B cell (primary cell): ENCODE data around the gene RASSF1. TPM values are rescaled to one million over a fixed set of nuclear protein-coding genes. Genes with fewer than 3 reads are reported as not detected.

Experiments
- ATAC-seq: fragments of 200-7000 bp; cut with Tn5 transposase; one replicate; pipeline ENCODE4 v1.10.0; 2021; ENCODE audit warnings: low read depth, mild to moderate bottlenecking, moderate number of reproducible peaks, moderate library complexity
- CTCF ChIA-PET: fragments of 350-600 bp; sonication (Branson Sonifier 250); formaldehyde crosslinking; loops from one replicate; lab custom pipeline; 2021; ENCODE audit warnings: antibody characterized with exemption, inconsistent platforms; lab: Charles Lee
- POLR2A ChIA-PET: fragments of 350-600 bp; sonication (Branson Sonifier 250); formaldehyde crosslinking; loops from one replicate; lab custom pipeline; 2021; ENCODE audit warnings: antibody characterized with exemption; lab: Charles Lee
- DNase-seq: peaks from one replicate; pipeline ENCODE4 v3.0.0; 2013
- H2AFZ ChIP-seq: 2 replicates; pipeline ENCODE4 v1.6.1; 2012; ENCODE audit warnings: mild to moderate bottlenecking, low read depth, low read length; ENCODE audit not compliant: insufficient read depth, poor library complexity, severe bottlenecking
- H3K27ac ChIP-seq, 2 donors: 1 replicate in 1 of 2; 2 replicates in 1 of 2; pipeline ENCODE4 v1.5.1; 2012 to 2013; ENCODE audit warnings: low read length in 2 of 2, mild to moderate bottlenecking in 2 of 2, moderate library complexity in 1 of 2
- H3K27me3 ChIP-seq, 4 experiments: fragments of 200-600 bp in 1 of 4; sonication (generic) in 1 of 4; replicated peaks in 1 of 4; 1 replicate in 2 of 4; 2 replicates in 2 of 4; pipeline versions ENCODE4 v1.6.1 to v1.7.0; 2013 to 2016; ENCODE audit warnings: low read length in 3 of 4, mild to moderate bottlenecking in 2 of 4, mixed read lengths in 1 of 4, moderate library complexity in 1 of 4; ENCODE audit not compliant: insufficient read depth in 4 of 4, control insufficient read depth in 3 of 4; ENCODE audit errors: control extremely low read depth in 1 of 4
- H3K36me3 ChIP-seq, 2 experiments: replicated peaks in 1 of 2; 1 replicate in 1 of 2; 2 replicates in 1 of 2; pipeline versions ENCODE4 v1.6.1 to v1.7.1; 2013; ENCODE audit warnings: low read length in 1 of 2; ENCODE audit not compliant: insufficient read depth in 2 of 2, control insufficient read depth in 1 of 2; ENCODE audit errors: control extremely low read depth in 1 of 2, extremely low read depth in 1 of 2
- H3K4me1 ChIP-seq, 2 donors: fragments of 200-600 bp in 1 of 2; sonication (generic) in 1 of 2; 1 replicate in 1 of 2; 2 replicates in 1 of 2; pipeline versions ENCODE4 v1.5.1 to v1.6.1; 2013 to 2017; ENCODE audit warnings: low read length in 2 of 2; ENCODE audit not compliant: control insufficient read depth in 2 of 2, insufficient read depth in 2 of 2
- H3K4me2 ChIP-seq: replicated peaks from 2 replicates; pipeline ENCODE3; 2012; ENCODE audit warnings: mild to moderate bottlenecking, low read depth, low read length; ENCODE audit not compliant: poor library complexity, severe bottlenecking
- H3K4me3 ChIP-seq, 5 experiments: fragments of 200-600 bp in 1 of 5; sonication (generic) in 1 of 5; 1 replicate in 3 of 5; 2 replicates in 2 of 5; pipeline versions ENCODE4 v1.5.1 to v1.7.0; 2011 to 2016; ENCODE audit warnings: low read length in 4 of 5, mild to moderate bottlenecking in 4 of 5, low read depth in 2 of 5, control low read depth in 1 of 5, moderate library complexity in 1 of 5; ENCODE audit not compliant: insufficient read depth in 1 of 5; ENCODE audit errors: control extremely low read depth in 1 of 5, extremely low read depth in 1 of 5
- H3K79me2 ChIP-seq: fragments of 200-600 bp; sonication (generic); one replicate; pipeline ENCODE4 v1.6.0; 2016; ENCODE audit warnings: low read length; ENCODE audit not compliant: control insufficient read depth, insufficient read depth
- H3K9ac ChIP-seq: fragments of 200-600 bp; sonication (generic); 2 replicates; pipeline ENCODE4 v1.6.1; 2017; ENCODE audit warnings: mild to moderate bottlenecking, low read length, moderate library complexity
- H3K9me3 ChIP-seq, 3 donors: one replicate each; pipeline versions ENCODE4 v1.6.1 to v1.7.1; 2013; ENCODE audit warnings: low read length in 2 of 3; ENCODE audit not compliant: control insufficient read depth in 2 of 3, insufficient read depth in 1 of 3; ENCODE audit errors: control extremely low read depth in 1 of 3
- H4K20me1 ChIP-seq: 2 replicates; pipeline ENCODE4 v1.6.0; 2012; ENCODE audit warnings: mild to moderate bottlenecking, low read length; ENCODE audit not compliant: insufficient read depth, control insufficient read depth, poor library complexity, severe bottlenecking
- H3K27ac Mint-ChIP-seq: one replicate; pipeline ENCODE4 v1.8.0; 2021; ENCODE audit warnings: mixed read lengths
- H3K27me3 Mint-ChIP-seq: one replicate; pipeline ENCODE4 v1.8.0; 2021; ENCODE audit warnings: mixed read lengths
- H3K4me1 Mint-ChIP-seq: one replicate; pipeline ENCODE4 v1.8.0; 2021; ENCODE audit warnings: mixed read lengths
- H3K4me3 Mint-ChIP-seq: one replicate; pipeline ENCODE4 v1.8.0; 2021; ENCODE audit warnings: mixed read lengths
- H3K9me3 Mint-ChIP-seq: one replicate; pipeline ENCODE4 v1.8.0; 2022; ENCODE audit warnings: mixed read lengths; ENCODE audit not compliant: insufficient read depth
- CTCF ChIP-seq: fragments of 200-600 bp; IDR thresholded peaks from one replicate; pipeline ENCODE4 v1.8.0; 2022; ENCODE audit warnings: antibody characterized with exemption, mild to moderate bottlenecking
- EZH2 ChIP-seq: IDR thresholded peaks from 2 replicates; pipeline ENCODE4 v1.6.1; 2012; ENCODE audit warnings: borderline replicate concordance, low read depth, mild to moderate bottlenecking, moderate library complexity, low read length; ENCODE audit not compliant: insufficient read depth, poor library complexity, severe bottlenecking
- WGBS: methylation state at CpG from one replicate; pipeline ENCODE4 v1.1.5; 2013; ENCODE audit warnings: missing lambda C conversion rate; ENCODE audit not compliant: insufficient coverage; 5-methylcytosine and 5-hydroxymethylcytosine counted together
- intact Hi-C: fragments of 100-400 bp; cut with micrococcal nuclease; formaldehyde crosslinking; loops from one replicate; pipeline ENCODE4 v1.10.0; 2022
- polyA plus RNA-seq: library from polyadenylated mRNA; depleted of rRNA; stranded (reverse); fragments of >200 nt; gene quantifications from 2 replicates; pipeline ENCODE4 v1.2.3, GENCODE V29; 2012
- total RNA-seq, 2 donors: library from RNA; stranded (reverse); fragments of 120-200 nt in 1 of 2; gene quantifications; 1 replicate in 1 of 2; 2 replicates in 1 of 2; pipeline versions ENCODE4 v1.2.3 to v1.2.4, GENCODE V29; 2013 to 2022

The RASSF1 gene
- total and polyA plus RNA-seq, 2 donors (not counting 1 experiment from before 2014, with no cell fraction given) = 121 to 223 TPM

GRCh38 chr3:50319181-50319893 lies 21.3 kb downstream of the RASSF1 start:
- no peak overlapping the region for H3K27ac Mint-ChIP-seq
- Histone ChIP-seq H4K20me1 (no peaks in the 10 kb centered on the region), H3K27ac (no peak overlapping the region), H3K9ac (no peak overlapping the region), H3K36me3 (peaks cover 0 to 5% of the 10 kb centered on the region in 2 experiments), H3K79me2 (no peaks in the 10 kb centered on the region), H3K27me3 (no peaks in the 10 kb centered on the region), H3K9me3 (peaks cover 0 to 3% (median 0%) of the 10 kb centered on the region in 3 donors), H3K4me3 (no peak overlapping the region), H3K4me2 (peak overlapping the region; percentile 26), H2AFZ (no peak overlapping the region), H3K4me1 (peaks cover 25 to 57% of the 10 kb centered on the region in 2 donors)
- WGBS = 98% methylated on average over 14 of the region's 16 CpGs
- ATAC-seq (no peak), DNase-seq (no peak)
- peak overlapping the region; percentile 98 for H3K4me3 Mint-ChIP-seq
- intact Hi-C loops = no loop called here
- H3K27me3 Mint-ChIP-seq = no peaks in the 10 kb centered on the region
- ChIA-PET CTCF (interaction anchor here (0.7 to 2.0 kb wide), 5 partner anchors 8 to 223 kb away, joined by 3 to 6 read pairs (median 3); partner anchors contain the start of gene TUSC2), POLR2A (no interaction called here)
- H3K9me3 Mint-ChIP-seq = no peaks in the 10 kb centered on the region
- no peak for TF ChIP-seq CTCF
- TF ChIP-seq EZH2 = no peak
- peaks cover 47% of the 10 kb centered on the region for H3K4me1 Mint-ChIP-seq

- no peak for DNase-seq
- CTCF ChIA-PET = interaction anchor here (0.8 to 2.0 kb wide), 4 partner anchors 12 to 224 kb away, joined by 3 to 6 read pairs (median 4); no protein-coding TSS in a partner anchor
- Mint-ChIP-seq H3K4me1 (peaks cover 45% of the 10 kb centered on the region), H3K27ac (peak overlapping the region; percentile 72), H3K4me3 (peak overlapping the region; percentile 41), H3K9me3 (no peaks in the 10 kb centered on the region), H3K27me3 (no peaks in the 10 kb centered on the region)
- H3K27me3 ChIP-seq = no peaks in the 10 kb centered on the region
- H3K9ac ChIP-seq = no peak overlapping the region
- H3K36me3 ChIP-seq = peaks cover 0 to 3% of the 10 kb centered on the region in 2 experiments
- peaks cover 25 to 57% of the 10 kb centered on the region in 2 donors for H3K4me1 ChIP-seq
- POLR2A ChIA-PET = interaction anchor here (0.6 kb wide), 1 partner anchor 26 kb away, joined by 5 read pairs; no protein-coding TSS in a partner anchor
- 75% methylated on average over 10 of the region's 10 CpGs for WGBS
- ATAC-seq = no peak
- H4K20me1 ChIP-seq = no peaks in the 10 kb centered on the region
- H2AFZ ChIP-seq = no peak overlapping the region
- no peak for TF ChIP-seq CTCF
- no peak for TF ChIP-seq EZH2
- H3K4me3 ChIP-seq = no peak overlapping the region
- H3K9me3 ChIP-seq = peaks cover 0 to 3% (median 0%) of the 10 kb centered on the region in 3 donors
- H3K4me2 ChIP-seq = peak overlapping the region; percentile 26
- intact Hi-C loops = no loop called here
- no peak overlapping the region for H3K27ac ChIP-seq
- no peaks in the 10 kb centered on the region for H3K79me2 ChIP-seq
These were observed 22.0 kb downstream of the RASSF1 start for GRCh38 chr3:50318615-50319014.
